HepG2 (cell line): ENCODE measurements around the gene MBD3L2. TPM values are rescaled to one million over a fixed set of nuclear protein-coding genes. Genes with fewer than 3 reads are reported as not detected.
A peak's percentile ranks its signal among the peaks of the same experiment; 100 is the strongest.

ENCODE experiments used
- ADNP ChIP-seq: sonication (generic); formaldehyde crosslinking; IDR thresholded peaks from 2 replicates; pipeline ENCODE4 v1.4.0; 2020; ENCODE audit warnings: missing genetic modification reagents
- AGO1 ChIP-seq: fragments of 200-400 bp; formaldehyde crosslinking; IDR thresholded peaks from 2 replicates; pipeline ENCODE4 v1.6.1; 2017; ENCODE audit warnings: mild to moderate bottlenecking, low read depth, low read length, moderate library complexity; ENCODE audit not compliant: poor library complexity, severe bottlenecking
- ARHGAP35 ChIP-seq: sonication (generic); formaldehyde crosslinking; IDR thresholded peaks from 2 replicates; pipeline ENCODE4 v1.9.0; 2022; ENCODE audit warnings: mild to moderate bottlenecking, inconsistent platforms, moderate library complexity, missing genetic modification reagents, borderline replicate concordance
- ASH2L ChIP-seq: fragments of 300-600, 200-600 bp; sonication (generic); IDR thresholded peaks from 2 replicates; pipeline ENCODE4 v1.7.0; 2017; ENCODE audit warnings: low read depth, mild to moderate bottlenecking, moderate library complexity, mixed read lengths, low read length; ENCODE audit not compliant: insufficient read length
- CCDC6 ChIP-seq: sonication (generic); formaldehyde crosslinking; IDR thresholded peaks from 2 replicates; pipeline ENCODE4 v1.8.1; 2022; ENCODE audit warnings: mild to moderate bottlenecking, missing genetic modification reagents, moderate library complexity
- CENPX ChIP-seq: sonication (generic); formaldehyde crosslinking; IDR thresholded peaks from 2 replicates; pipeline ENCODE4 v1.9.0; 2021; ENCODE audit warnings: mild to moderate bottlenecking, missing genetic modification reagents, moderate library complexity
- CREB3 ChIP-seq: sonication (generic); formaldehyde crosslinking; IDR thresholded peaks from 2 replicates; pipeline ENCODE4 v1.5.0; 2020; ENCODE audit warnings: missing genetic modification reagents
- ETV6 ChIP-seq: sonication (generic); formaldehyde crosslinking; conservative IDR thresholded peaks from 2 replicates; pipeline ENCODE4 v1.4.0; 2020; ENCODE audit warnings: missing genetic modification reagents
- HOXA9 ChIP-seq: sonication (generic); formaldehyde crosslinking; IDR thresholded peaks from 2 replicates; pipeline ENCODE4 v1.8.1; 2022; ENCODE audit warnings: missing genetic modification reagents, mild to moderate bottlenecking, moderate library complexity, borderline replicate concordance
- MAFF ChIP-seq: IDR thresholded peaks from 2 replicates; pipeline ENCODE4 v1.6.1; 2011; ENCODE audit warnings: low read depth, low read length, improper control_type of control experiment
- MTA1 ChIP-seq: sonication (generic); formaldehyde crosslinking; IDR thresholded peaks from 2 replicates; pipeline ENCODE4 v1.4.0; 2020; ENCODE audit warnings: missing genetic modification reagents, mild to moderate bottlenecking, borderline replicate concordance
- MYPOP ChIP-seq: sonication (generic); formaldehyde crosslinking; IDR thresholded peaks from 2 replicates; pipeline ENCODE4 v1.8.1; 2023; ENCODE audit warnings: mild to moderate bottlenecking, moderate library complexity, missing genetic modification reagents
- RFX1 ChIP-seq: fragments of 450-650 bp; IDR thresholded peaks from 2 replicates; pipeline ENCODE4 v1.6.1; 2017
- TFDP2 ChIP-seq: sonication (generic); formaldehyde crosslinking; IDR thresholded peaks from 2 replicates; pipeline ENCODE4 v1.4.0; 2020; ENCODE audit warnings: missing genetic modification reagents
- ZBTB2 ChIP-seq: sonication (generic); formaldehyde crosslinking; IDR thresholded peaks from 2 replicates; pipeline ENCODE4 v1.8.0; 2022; ENCODE audit warnings: low read depth, missing genetic modification reagents
- ZBTB43 ChIP-seq: sonication (generic); formaldehyde crosslinking; conservative IDR thresholded peaks from 2 replicates; pipeline ENCODE4 v1.4.0; 2020; ENCODE audit warnings: missing genetic modification reagents
- ZNF207 ChIP-seq: fragments of 450-650 bp; IDR thresholded peaks from 2 replicates; pipeline ENCODE4 v1.6.1; 2016; ENCODE audit warnings: antibody characterized with exemption, borderline replicate concordance
- ZNF225 ChIP-seq: sonication (generic); formaldehyde crosslinking; IDR thresholded peaks from 2 replicates; pipeline ENCODE4 v1.4.0; 2020; ENCODE audit warnings: mild to moderate bottlenecking, missing genetic modification reagents
- ZNF326 ChIP-seq: sonication (generic); formaldehyde crosslinking; IDR thresholded peaks from 2 replicates; pipeline ENCODE4 v1.4.0; 2020; ENCODE audit warnings: missing genetic modification reagents, borderline replicate concordance
- ZNF615 ChIP-seq: sonication (generic); formaldehyde crosslinking; IDR thresholded peaks from 2 replicates; pipeline ENCODE4 v1.5.0; 2020; ENCODE audit warnings: mild to moderate bottlenecking, missing genetic modification reagents, borderline replicate concordance
- ZNF7 ChIP-seq: IDR thresholded peaks from 2 replicates; pipeline ENCODE4 v1.6.1; 2016; ENCODE audit warnings: missing biosample characterization, missing genetic modification reagents
- polyA plus RNA-seq, 8 experiments: library from polyadenylated mRNA; depleted of rRNA in 3 of 8; stranded (reverse) in 7 of 8; unstranded in 1 of 8; fragments of >200 nt; fragmentation: Illumina TruSeq in 4 of 8; extraction: Trizol in 4 of 8; gene quantifications; 2 replicates each; pipeline versions ENCODE4 v1.2.1 to v1.2.3, GENCODE V29; 2011 to 2016; ENCODE audit warnings: low read depth in 4 of 8, missing spikeins in 1 of 8, mixed read lengths in 1 of 8; ENCODE audit not compliant: insufficient read depth in 1 of 8
- total RNA-seq, 5 experiments: library from RNA; depleted of rRNA; stranded (reverse); fragments of >200 nt; fragmentation: Illumina TruSeq; extraction: Trizol; gene quantifications; 2 replicates each; pipeline ENCODE4 v1.2.3, GENCODE V29; 2016; ENCODE audit warnings: low read depth in 1 of 5

The MBD3L2 gene
- total and polyA plus RNA-seq, 2 of the 13 experiments (the other 11 are each of a cell fraction or from before 2014, with no cell fraction given), result not detected

GRCh38 chr19:7069042-7069903, 20.2 kb downstream of the MBD3L2 start, which contains the start of gene ZNF557 (continued):
- TF ChIP-seq ZBTB43 (CRISPR knock-in tag) (peak; percentile 50; the same call in 1 of the 2 replicates), ZNF326 (CRISPR knock-in tag) (no peak), ZNF225 (CRISPR knock-in tag) (peak; percentile 34; the same call in 1 of the 2 replicates), CCDC6 (peak; percentile 68; the same call in 1 of the 2 replicates), ZNF7 (CRISPR knock-in tag) (no peak), HOXA9 (no peak), CENPX (CRISPR knock-in tag) (no peak), ZNF615 (CRISPR knock-in tag) (no peak), AGO1 (peak; percentile 75), ZNF207 (no peak), MTA1 (no peak), TFDP2 (CRISPR knock-in tag) (no peak), MYPOP (CRISPR knock-in tag) (peak; percentile 56; the same call in 1 of the 2 replicates), RFX1 (no peak), ZBTB2 (no peak), ASH2L (peak; percentile 89), ADNP (CRISPR knock-in tag) (no peak), CREB3 (CRISPR knock-in tag) (0 out of 2 replicates have a peak, but pooled peaks have one; percentile 57), ETV6 (CRISPR knock-in tag) (peak; percentile 53), MAFF (no peak), ARHGAP35 (CRISPR knock-in tag) (no peak; the same call in 1 of the 2 replicates)
